Measurements from ENCODE around the gene BTBD6. TPM values are rescaled to one million over a fixed set of nuclear protein-coding genes. Genes with fewer than 3 reads are reported as not detected.

Gene BTBD6
- total and polyA plus RNA-seq, 9 of the 15 experiments (the other 6 are each of a cell fraction or from before 2014, with no cell fraction given), result not detected

GRCh38 chr14:105211086-105211757 is 37.1 kb upstream of the BTBD6 start (continued):
- no peak for TF ChIP-seq ZBTB40 (IDR thresholded peaks at IDR 0.05)
- no peak for TF ChIP-seq ZBTB40 (CRISPR knock-in tag; IDR thresholded peaks at IDR 0.05)
- TF ChIP-seq ZSCAN29 (IDR thresholded peaks at IDR 0.05), result no peak
- TF ChIP-seq SNIP1 (IDR thresholded peaks at IDR 0.05; ENCODE audit: low read depth), result no peak
